ENCODE data around the gene KIF5A. TPM values are rescaled to one million over a fixed set of nuclear protein-coding genes. Genes with fewer than 3 reads are reported as not detected.

KIF5A gene
- total RNA-seq, 1 donor from 2014 or later, result under 0.01 TPM

- no peak for DNase-seq (ENCODE audit: low read depth in 2 of 2)
These were observed 81.8 kb downstream of the KIF5A start for GRCh38 chr12:57631566-57632072.

GRCh38 chr12:57632073-57632957 lies 82.5 kb downstream of the KIF5A start:
- no peak for DNase-seq (ENCODE audit: low read depth in 2 of 2)

GRCh38 chr12:57632958-57633840 lies 83.4 kb downstream of the KIF5A start, which contains the start of gene B4GALNT1:
Gene B4GALNT1 (minus strand): TSS chr12:57633201. CDS start chr12:57632132, 1,069 bp downstream.
- DNase-seq (ENCODE audit: low read depth in 2 of 2), result peak in 1 of 2 donors; percentile 57

Other genes with a start within 250 kb of the KIF5A start
- 3.1 and 9.1 TPM in 2 replicates for gene R3HDM2, start 119.0 kb upstream of the KIF5A start, total RNA-seq
- gene INHBC, start 115.3 kb upstream of the KIF5A start, total RNA-seq, result not detected in 2 replicates
- gene INHBE, start 94.7 kb upstream of the KIF5A start, total RNA-seq, result not detected in 2 replicates
- under 0.01 TPM in 1 of 2 replicates, not detected in the other for gene GLI1, start 90.3 kb upstream of the KIF5A start, total RNA-seq
- gene ARHGAP9, start 70.2 kb upstream of the KIF5A start, total RNA-seq, result 0.13 TPM in 1 of 2 replicates, not detected in the other
- 72.9 and 77.4 TPM in 2 replicates for gene MARS1, start 62.0 kb upstream of the KIF5A start, total RNA-seq
- gene DDIT3, start 29.5 kb upstream of the KIF5A start, total RNA-seq, result 6.2 and 10.1 TPM in 2 replicates
- 5.9 and 8.6 TPM in 2 replicates for gene MBD6, start 27.2 kb upstream of the KIF5A start, total RNA-seq
- gene DCTN2, start 2.9 kb upstream of the KIF5A start, total RNA-seq, result 75.1 and 102 TPM in 2 replicates
- gene PIP4K2C, start 41.1 kb downstream of the KIF5A start, total RNA-seq, result 10.9 and 15.2 TPM in 2 replicates
- gene DTX3, start 54.8 kb downstream of the KIF5A start, total RNA-seq, result 1.0 and 4.4 TPM in 2 replicates
- 0.77 and 1.6 TPM in 2 replicates for gene ARHGEF25, start 61.4 kb downstream of the KIF5A start, total RNA-seq
- 0.13 TPM in 2 replicates for gene B4GALNT1, start 83.2 kb downstream of the KIF5A start, total RNA-seq
- gene OS9, start 144.1 kb downstream of the KIF5A start, total RNA-seq, result 141 and 188 TPM in 2 replicates
- 0.26 and 0.51 TPM in 2 replicates for gene AGAP2, start 188.7 kb downstream of the KIF5A start, total RNA-seq
- 41.6 and 53.9 TPM in 2 replicates for gene TSPAN31, start 195.0 kb downstream of the KIF5A start, total RNA-seq
- 146 and 180 TPM in 2 replicates for gene CDK4, start 202.3 kb downstream of the KIF5A start, total RNA-seq
- gene MARCHF9, start 205.1 kb downstream of the KIF5A start, total RNA-seq, result 3.0 and 5.8 TPM in 2 replicates
- gene CYP27B1, start 217.0 kb downstream of the KIF5A start, total RNA-seq, result 0.13 and 0.39 TPM in 2 replicates
- gene METTL1, start 222.1 kb downstream of the KIF5A start, total RNA-seq, result 2.4 and 4.0 TPM in 2 replicates
- 4.5 and 7.6 TPM in 2 replicates for gene EEF1AKMT3, start 222.6 kb downstream of the KIF5A start, total RNA-seq
- gene TSFM, start 232.7 kb downstream of the KIF5A start, total RNA-seq, result 15.2 and 18.5 TPM in 2 replicates

Measured in dermis microvascular lymphatic vessel endothelial cell (primary cell).